Thyroid gland (tissue), 4 donors: ENCODE measurements around the gene PDHX. TPM values are rescaled to one million over a fixed set of nuclear protein-coding genes. Genes with fewer than 3 reads are reported as not detected.

Experiments
- DNase-seq, 2 donors: peaks; one replicate each; pipeline ENCODE4 v3.0.0-alpha.2; 2019
- H3K27ac ChIP-seq, 3 donors: fragments of 200-600 bp; sonication (generic); 1 replicate in 2 of 3; 2 replicates in 1 of 3; pipeline ENCODE4 v1.5.1; 2016 to 2019; ENCODE audit warnings: mild to moderate bottlenecking in 1 of 3, moderate library complexity in 1 of 3
- H3K27me3 ChIP-seq: fragments of 200-600 bp; sonication (generic); one replicate; pipeline ENCODE4 v1.5.1; 2019
- H3K36me3 ChIP-seq, 2 donors: fragments of 200-600 bp; sonication (generic); one replicate each; pipeline ENCODE4 v1.5.1; 2016 to 2019
- H3K4me1 ChIP-seq, 2 donors: fragments of 200-600 bp; sonication (generic); one replicate each; pipeline ENCODE4 v1.5.1; 2017 to 2019
- H3K4me3 ChIP-seq, 3 donors: fragments of 200-600 bp; sonication (generic); replicated peaks in 1 of 3; 1 replicate in 2 of 3; 2 replicates in 1 of 3; pipeline ENCODE4 v1.5.1; 2016; ENCODE audit warnings: mild to moderate bottlenecking in 1 of 3
- H3K9me3 ChIP-seq: fragments of 200-600 bp; sonication (generic); one replicate; pipeline ENCODE4 v1.5.1; 2017
- CTCF ChIP-seq, 6 experiments: fragments of 200-600 bp in 3 of 6; fragments of 450-650 bp in 3 of 6; sonication (generic) in 3 of 6; IDR thresholded peaks; one replicate each; pipeline ENCODE4 v1.5.1; 2016 to 2019; ENCODE audit warnings: antibody characterized with exemption in 6 of 6, mild to moderate bottlenecking in 2 of 6, inconsistent platforms in 1 of 6, moderate library complexity in 1 of 6
- POLR2A ChIP-seq, 2 donors: fragments of 450-650 bp; IDR thresholded peaks; one replicate each; pipeline ENCODE4 v1.6.1; 2017; ENCODE audit warnings: antibody characterized with exemption in 2 of 2, mild to moderate bottlenecking in 2 of 2, moderate library complexity in 1 of 2
- WGBS, 2 donors: methylation state at CpG; one replicate each; pipeline ENCODE4 v1.1.5; 2017; 5-methylcytosine and 5-hydroxymethylcytosine counted together
- intact Hi-C: fragments of 100-400 bp; cut with DNase I; formaldehyde crosslinking; loops from one replicate; pipeline ENCODE4 v1.15.1; 2023
- total RNA-seq, 4 donors: library from RNA; depleted of rRNA; stranded (reverse); fragments of >200 nt; gene quantifications; one replicate each; pipeline ENCODE4 v1.2.3, GENCODE V29; 2016

Gene PDHX
- total RNA-seq, 4 donors from 2014 or later: 30.8 to 35.2 (median 31.2) TPM

GRCh38 chr11:34957606-34958005, 41.2 kb downstream of the PDHX start:
- intact Hi-C loops: no loop called here
- no peak overlapping the region for H3K4me3 ChIP-seq
- WGBS, 2 donors: 96 to 98% methylated on average over 3 of the region's 3 CpGs
- TF ChIP-seq POLR2A (IDR thresholded peaks at IDR 0.05): no peak
- no peak for TF ChIP-seq CTCF (IDR thresholded peaks at IDR 0.05)
- H3K27me3 ChIP-seq: no peaks in the 10 kb centered on the region
- H3K9me3 ChIP-seq: no peaks in the 10 kb centered on the region
- peaks cover 3 to 7% of the 10 kb centered on the region in 2 donors for H3K4me1 ChIP-seq
- H3K27ac ChIP-seq: no peak overlapping the region
- no peak for DNase-seq
- no peaks in the 10 kb centered on the region for H3K36me3 ChIP-seq

- H3K27ac ChIP-seq: no peak overlapping the region
- WGBS, 2 donors: 94 to 97% methylated on average over 1 of the region's 1 CpG
- intact Hi-C loops: no loop called here
- TF ChIP-seq POLR2A (IDR thresholded peaks at IDR 0.05) (no peak), CTCF (IDR thresholded peaks at IDR 0.05) (no peak)
- no peak overlapping the region for H3K4me3 ChIP-seq
- H3K4me1 ChIP-seq: peaks cover 3 to 7% of the 10 kb centered on the region in 2 donors
- no peaks in the 10 kb centered on the region for H3K9me3 ChIP-seq
- no peaks in the 10 kb centered on the region for H3K36me3 ChIP-seq
- no peak for DNase-seq
- H3K27me3 ChIP-seq: no peaks in the 10 kb centered on the region
Measured at GRCh38 chr11:34959770-34960169, 43.4 kb downstream of the PDHX start.

- intact Hi-C loops: no loop called here
- Histone ChIP-seq H3K27me3 (no peaks in the 10 kb centered on the region), H3K9me3 (no peaks in the 10 kb centered on the region), H3K36me3 (no peaks in the 10 kb centered on the region), H3K27ac (no peak overlapping the region), H3K4me3 (no peak overlapping the region), H3K4me1 (peaks cover 3 to 7% of the 10 kb centered on the region in 2 donors)
- no peak for TF ChIP-seq POLR2A (IDR thresholded peaks at IDR 0.05)
- no peak for TF ChIP-seq CTCF (IDR thresholded peaks at IDR 0.05)
- no peak for DNase-seq
- 70 to 77% methylated on average over 4 of the region's 4 CpGs for WGBS, 2 donors
Measured at GRCh38 chr11:34960277-34960676, 43.9 kb downstream of the PDHX start.

GRCh38 chr11:34962034-34962433, 45.6 kb downstream of the PDHX start:
- TF ChIP-seq POLR2A (IDR thresholded peaks at IDR 0.05) (no peak), CTCF (IDR thresholded peaks at IDR 0.05) (no peak)
- no peak overlapping the region for H3K4me3 ChIP-seq
- intact Hi-C loops: no loop called here
- DNase-seq: no peak
- H3K36me3 ChIP-seq: peaks cover 4 to 5% of the 10 kb centered on the region in 2 donors
- no peaks in the 10 kb centered on the region for H3K27me3 ChIP-seq
- peaks cover 3 to 7% of the 10 kb centered on the region in 2 donors for H3K4me1 ChIP-seq
- no peaks in the 10 kb centered on the region for H3K9me3 ChIP-seq
- H3K27ac ChIP-seq: no peak overlapping the region

GRCh38 chr11:34963351-34963750, 46.9 kb downstream of the PDHX start:
- no peak overlapping the region for H3K27ac ChIP-seq
- intact Hi-C loops: no loop called here
- H3K27me3 ChIP-seq: no peaks in the 10 kb centered on the region
- no peaks in the 10 kb centered on the region for H3K9me3 ChIP-seq
- peaks cover 3 to 7% of the 10 kb centered on the region in 2 donors for H3K4me1 ChIP-seq
- TF ChIP-seq POLR2A (IDR thresholded peaks at IDR 0.05) (no peak), CTCF (IDR thresholded peaks at IDR 0.05) (no peak)
- peaks cover 4 to 9% of the 10 kb centered on the region in 2 donors for H3K36me3 ChIP-seq
- no peak for DNase-seq
- 84 to 90% methylated on average over 5 of the region's 5 CpGs for WGBS, 2 donors
- no peak overlapping the region for H3K4me3 ChIP-seq
